GM12801 (cell line): Measurements from ENCODE around the gene LAMC3.

ENCODE experiments used
- CTCF ChIP-seq: IDR thresholded peaks from one replicate; pipeline ENCODE4 v1.5.1; 2011; ENCODE audit warnings: control low read depth; ENCODE audit not compliant: insufficient read length; ENCODE audit errors: extremely low read depth

Gene LAMC3

DNA sequence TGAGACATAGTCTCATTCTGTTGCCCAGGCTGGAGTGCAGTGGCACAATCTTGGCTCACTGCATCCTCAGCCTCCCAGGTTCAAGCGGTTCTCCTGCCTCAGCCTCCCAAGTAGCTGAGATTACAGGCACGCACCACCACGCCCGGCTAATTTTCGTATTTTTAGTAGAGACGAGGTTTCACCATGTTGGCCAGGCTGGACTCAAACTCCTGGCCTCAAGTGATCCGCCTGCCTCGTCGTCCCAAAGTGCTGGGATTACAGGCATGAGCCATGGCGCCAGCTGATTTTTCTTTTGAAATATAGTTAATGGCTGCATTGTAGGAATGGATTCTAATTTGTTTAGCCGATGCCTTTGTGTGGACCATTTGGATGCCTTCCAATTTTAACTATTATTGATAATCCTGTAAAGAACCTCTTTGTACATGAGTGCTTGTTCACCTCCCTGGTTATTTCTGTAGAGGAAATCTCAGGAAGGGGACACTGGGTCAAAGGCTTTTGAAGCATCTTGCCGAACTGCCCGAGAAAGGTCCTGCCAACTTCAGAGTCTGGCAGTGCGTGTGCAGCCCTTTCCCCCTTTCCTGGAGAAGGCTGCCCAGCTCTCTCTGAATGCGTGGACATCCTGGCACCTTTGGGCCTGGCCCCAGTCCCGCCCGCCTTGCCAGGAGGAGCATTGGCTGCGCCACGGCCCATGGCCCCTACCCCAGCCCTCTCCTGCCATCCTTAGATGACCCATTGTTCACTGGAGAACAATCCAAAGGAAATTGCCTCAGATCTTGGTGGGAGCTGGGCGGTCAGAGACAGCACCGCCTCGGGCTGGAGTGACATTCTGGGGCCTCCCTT lies 107.5 kb downstream of the LAMC3 start:
- no peak for TF ChIP-seq CTCF

GRCh38 chr9:131117121-131117761 lies 108.3 kb downstream of the LAMC3 start:
- no peak for TF ChIP-seq CTCF

DNA sequence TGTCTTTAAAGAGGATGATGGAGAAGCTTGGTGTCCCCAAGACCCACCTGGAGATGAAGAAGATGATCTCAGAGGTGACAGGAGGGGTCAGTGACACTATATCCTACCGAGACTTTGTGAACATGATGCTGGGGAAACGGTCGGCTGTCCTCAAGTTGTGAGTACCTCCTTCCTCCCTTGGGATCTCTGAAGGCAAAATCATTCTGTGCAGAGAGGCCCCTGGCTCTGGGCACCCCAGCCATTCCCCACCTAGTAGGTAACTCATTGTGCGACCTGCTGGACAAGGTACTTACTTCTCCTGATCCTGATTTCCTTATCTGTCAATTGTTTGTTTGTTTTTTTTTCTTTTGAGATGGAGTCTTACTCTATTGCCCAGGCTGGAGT lies 108.8 kb downstream of the LAMC3 start:
- TF ChIP-seq CTCF, result no peak

GRCh38 chr9:131119600-131119999 lies 110.6 kb downstream of the LAMC3 start:
- TF ChIP-seq CTCF, result no peak

DNA sequence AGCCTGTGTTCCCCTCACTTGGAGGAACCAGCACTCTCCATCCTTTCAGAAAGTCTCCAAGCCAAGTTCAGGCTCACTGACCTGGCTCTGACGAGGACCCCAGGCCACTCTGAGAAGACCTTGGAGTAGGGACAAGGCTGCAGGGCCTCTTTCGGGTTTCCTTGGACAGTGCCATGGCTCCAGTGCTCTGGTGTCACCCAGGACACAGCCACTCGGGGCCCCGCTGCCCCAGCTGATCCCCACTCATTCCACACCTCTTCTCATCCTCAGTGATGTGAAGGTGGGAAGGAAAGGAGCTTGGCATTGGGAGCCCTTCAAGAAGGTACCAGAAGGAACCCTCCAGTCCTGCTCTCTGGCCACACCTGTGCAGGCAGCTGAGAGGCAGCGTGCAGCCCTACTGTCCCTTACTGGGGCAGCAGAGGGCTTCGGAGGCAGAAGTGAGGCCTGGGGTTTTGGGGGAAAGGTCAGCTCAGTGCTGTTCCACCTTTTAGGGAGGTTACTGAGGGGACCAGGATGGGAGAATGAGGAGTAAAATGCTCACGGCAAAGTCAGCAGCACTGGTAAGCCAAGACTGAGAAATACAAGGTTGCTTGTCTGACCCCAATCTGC lies 111.8 kb downstream of the LAMC3 start:
- TF ChIP-seq CTCF, result no peak

DNA sequence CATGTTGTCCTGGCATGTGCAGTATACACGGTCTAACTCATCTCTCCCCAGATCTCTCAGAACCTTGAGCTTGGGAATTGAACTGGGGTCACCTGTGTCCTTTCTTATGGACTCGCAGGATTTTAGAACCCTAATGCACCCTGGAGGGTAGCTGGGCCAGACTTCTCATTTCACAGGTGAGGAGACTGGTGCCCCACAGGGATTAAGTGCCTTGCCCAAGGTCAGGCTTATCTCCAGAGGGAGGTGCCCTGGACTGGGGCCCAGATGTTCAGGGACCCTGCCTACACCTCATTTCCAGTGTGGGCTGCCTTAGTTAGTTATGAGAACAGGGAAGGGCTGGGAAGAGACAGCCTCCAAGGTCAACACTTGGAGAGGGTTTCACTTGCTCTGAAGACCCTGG lies 112.4 kb downstream of the LAMC3 start:
- TF ChIP-seq CTCF, result no peak

- TF ChIP-seq CTCF, result no peak
Observed at GRCh38 chr9:131122158-131122557, 113.2 kb downstream of the LAMC3 start.
